OCI-LY3 (cell line): ENCODE measurements around the gene C1orf116.

ENCODE experiments used
- H2AFZ ChIP-seq: fragments of 200-600, 300-600 bp; shearing (Covaris generic); 2 replicates; pipeline ENCODE4 v1.6.0; 2014; ENCODE audit warnings: antibody characterized with exemption, low read depth, low read length
- H3K27ac ChIP-seq: fragments of 200-600, 300-600 bp; sonication (generic); 2 replicates; pipeline ENCODE4 v1.5.1; 2014; ENCODE audit warnings: mild to moderate bottlenecking, low read length, moderate library complexity, mixed read lengths
- H3K27me3 ChIP-seq: fragments of 200-600, 300-600 bp; sonication (generic); 2 replicates; pipeline ENCODE4 v1.6.1; 2014; ENCODE audit warnings: low read depth, low read length, mixed read lengths
- H3K36me3 ChIP-seq: fragments of 200-600, 300-600 bp; sonication (generic); replicated peaks from 2 replicates; pipeline ENCODE3; 2014; ENCODE audit warnings: low read depth, low read length, mixed read lengths
- H3K4me1 ChIP-seq: fragments of 300-600, 200-600 bp; sonication (generic); 2 replicates; pipeline ENCODE4 v1.6.1; 2014; ENCODE audit warnings: low read length, mixed read lengths
- H3K4me2 ChIP-seq: fragments of 200-600, 300-600 bp; sonication (generic); 2 replicates; pipeline ENCODE4 v1.6.1; 2014; ENCODE audit warnings: low read length, mixed read lengths
- H3K4me3 ChIP-seq: fragments of 300-600, 200-600 bp; sonication (generic); 2 replicates; pipeline ENCODE4 v1.5.1; 2014; ENCODE audit warnings: antibody characterized with exemption, mild to moderate bottlenecking, low read length, moderate library complexity
- H3K79me2 ChIP-seq: fragments of 300-600, 200-600 bp; shearing (Covaris generic); 2 replicates; pipeline ENCODE4 v1.6.1; 2014; ENCODE audit warnings: mild to moderate bottlenecking, low read length, mixed read lengths
- H3K9ac ChIP-seq: fragments of 300-600, 200-600 bp; shearing (Covaris generic); 2 replicates; pipeline ENCODE4 v1.6.0; 2014; ENCODE audit warnings: mild to moderate bottlenecking, low read length, moderate library complexity
- H3K9me3 ChIP-seq: fragments of 200-600, 300-600 bp; shearing (Covaris generic); 2 replicates; pipeline ENCODE4 v1.6.1; 2014; ENCODE audit warnings: low read length, mixed read lengths; ENCODE audit not compliant: insufficient read depth
- H4K20me1 ChIP-seq: fragments of 200-600, 300-600 bp; sonication (generic); 2 replicates; pipeline ENCODE4 v1.6.1; 2016; ENCODE audit warnings: low read length, mixed read lengths; ENCODE audit not compliant: insufficient read depth
- EZH2phosphoT487 ChIP-seq: fragments of 200-600 bp; shearing (Covaris generic); IDR thresholded peaks from 2 replicates; pipeline ENCODE4 v1.6.1; 2018; ENCODE audit warnings: antibody characterized with exemption, mixed run types, low read depth
- TF ChIP-seq, protein P1 (sequence below): fragments of 200-600, 300-600 bp; sonication (generic); IDR thresholded peaks from 2 replicates; pipeline ENCODE4 v1.5.1; 2014; ENCODE audit warnings: antibody characterized with exemption, low read length, low read depth

Gene C1orf116

DNA sequence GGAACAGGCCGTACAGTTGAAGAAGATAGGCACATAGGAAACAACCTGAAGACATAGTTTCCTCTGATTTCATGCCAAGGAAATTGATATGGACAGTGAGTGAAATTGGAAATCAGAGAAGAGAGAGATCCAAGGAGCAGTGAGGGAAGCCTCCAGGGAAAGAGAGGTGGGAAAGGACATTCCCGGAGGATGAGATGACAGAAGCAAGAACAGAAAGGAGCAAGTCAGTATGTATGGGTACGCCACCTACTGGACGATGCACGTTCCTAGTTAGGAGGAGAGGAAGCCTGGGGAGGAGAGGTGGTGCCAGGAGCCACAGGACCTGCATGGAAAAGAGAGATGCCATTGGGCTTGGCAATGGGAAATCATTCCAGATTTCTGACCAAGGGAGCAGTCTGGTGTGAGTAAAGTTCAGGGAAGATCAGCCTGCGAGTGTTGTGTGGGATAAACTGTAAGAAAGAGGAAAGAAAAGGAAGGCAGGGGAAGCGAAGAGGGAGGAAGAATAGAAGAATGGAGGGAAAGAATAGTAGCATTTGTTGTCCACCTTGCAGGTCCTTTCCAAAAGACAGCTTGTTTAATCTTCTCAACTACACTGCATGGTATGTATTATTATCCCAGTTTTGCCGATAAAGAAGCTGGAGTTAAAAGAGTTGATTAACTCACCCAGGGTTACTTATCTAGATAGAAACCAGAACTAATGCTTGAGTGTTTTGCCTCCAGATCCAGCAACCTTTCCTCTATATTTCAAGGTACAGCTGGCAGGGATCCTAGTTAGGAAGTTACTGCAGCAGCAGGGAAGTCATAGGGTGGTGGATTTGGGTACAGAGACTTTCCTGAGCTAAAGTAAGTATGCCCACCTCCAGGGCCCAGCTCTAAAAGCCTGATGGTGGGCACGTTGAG lies 27.4 kb downstream of the C1orf116 start:
- peaks cover 33% of the 10 kb centered on the region for H3K27me3 ChIP-seq
- H3K4me3 ChIP-seq = peak overlapping the region; percentile 23; the same call in 1 of the 2 replicates
- H4K20me1 ChIP-seq = no peaks in the 10 kb centered on the region
- no peak overlapping the region for H3K9ac ChIP-seq
- peak overlapping the region; percentile 66; the same call in 1 of the 2 replicates for H2AFZ ChIP-seq
- TF ChIP-seq, protein P1, sequence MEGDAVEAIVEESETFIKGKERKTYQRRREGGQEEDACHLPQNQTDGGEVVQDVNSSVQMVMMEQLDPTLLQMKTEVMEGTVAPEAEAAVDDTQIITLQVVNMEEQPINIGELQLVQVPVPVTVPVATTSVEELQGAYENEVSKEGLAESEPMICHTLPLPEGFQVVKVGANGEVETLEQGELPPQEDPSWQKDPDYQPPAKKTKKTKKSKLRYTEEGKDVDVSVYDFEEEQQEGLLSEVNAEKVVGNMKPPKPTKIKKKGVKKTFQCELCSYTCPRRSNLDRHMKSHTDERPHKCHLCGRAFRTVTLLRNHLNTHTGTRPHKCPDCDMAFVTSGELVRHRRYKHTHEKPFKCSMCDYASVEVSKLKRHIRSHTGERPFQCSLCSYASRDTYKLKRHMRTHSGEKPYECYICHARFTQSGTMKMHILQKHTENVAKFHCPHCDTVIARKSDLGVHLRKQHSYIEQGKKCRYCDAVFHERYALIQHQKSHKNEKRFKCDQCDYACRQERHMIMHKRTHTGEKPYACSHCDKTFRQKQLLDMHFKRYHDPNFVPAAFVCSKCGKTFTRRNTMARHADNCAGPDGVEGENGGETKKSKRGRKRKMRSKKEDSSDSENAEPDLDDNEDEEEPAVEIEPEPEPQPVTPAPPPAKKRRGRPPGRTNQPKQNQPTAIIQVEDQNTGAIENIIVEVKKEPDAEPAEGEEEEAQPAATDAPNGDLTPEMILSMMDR = peak; percentile 94
- TF ChIP-seq EZH2phosphoT487 = no peak
- peak overlapping the region; percentile 56 for H3K4me2 ChIP-seq
- no peaks in the 10 kb centered on the region for H3K79me2 ChIP-seq
- H3K27ac ChIP-seq = no peak overlapping the region
- no peaks in the 10 kb centered on the region for H3K36me3 ChIP-seq
- H3K9me3 ChIP-seq = no peaks in the 10 kb centered on the region
- H3K4me1 ChIP-seq = peaks cover 3% of the 10 kb centered on the region; the same call in 1 of the 2 replicates

- Histone ChIP-seq H3K4me1 (peaks cover 3% of the 10 kb centered on the region; the same call in 1 of the 2 replicates), H3K4me2 (no peak overlapping the region)
Measured at GRCh38 chr1:207003210-207003609, 29.3 kb downstream of the C1orf116 start.

DNA sequence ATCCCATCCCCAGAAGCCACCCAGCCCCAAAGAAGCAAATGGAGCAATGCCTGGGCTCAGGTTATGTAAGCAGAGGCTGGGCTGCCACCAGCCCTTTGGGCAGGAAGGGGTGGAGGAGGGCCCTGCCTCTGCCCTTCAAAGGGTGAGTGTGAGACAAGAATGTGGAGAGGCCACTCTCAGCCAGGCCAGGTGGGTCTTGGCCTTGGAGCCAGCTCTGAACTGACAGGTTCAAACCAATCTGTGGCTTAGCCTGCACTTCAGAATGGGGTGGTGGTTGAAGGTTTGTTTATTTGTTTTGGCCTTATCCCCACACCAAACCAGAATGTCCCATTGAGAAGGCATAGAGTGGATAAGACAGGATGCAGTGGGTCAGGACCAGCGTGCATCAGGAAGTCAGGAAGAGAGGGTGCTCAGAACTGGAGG lies 29.8 kb downstream of the C1orf116 start:
- Histone ChIP-seq H3K27ac (no peak overlapping the region), H4K20me1 (no peaks in the 10 kb centered on the region), H2AFZ (no peak overlapping the region), H3K79me2 (no peaks in the 10 kb centered on the region), H3K4me1 (peaks cover 3% of the 10 kb centered on the region; the same call in 1 of the 2 replicates), H3K9ac (no peak overlapping the region), H3K36me3 (no peaks in the 10 kb centered on the region), H3K4me2 (no peak overlapping the region), H3K27me3 (peaks cover 21% of the 10 kb centered on the region), H3K9me3 (no peaks in the 10 kb centered on the region), H3K4me3 (no peak overlapping the region)
- TF ChIP-seq EZH2phosphoT487 = no peak
- TF ChIP-seq, protein P1 = no peak

More at GRCh38 chr1:207003210-207003609, 29.3 kb downstream of the C1orf116 start:
- Histone ChIP-seq H3K27ac (no peak overlapping the region), H3K79me2 (no peaks in the 10 kb centered on the region), H3K4me3 (no peak overlapping the region), H2AFZ (no peak overlapping the region), H3K9ac (no peak overlapping the region), H3K9me3 (no peaks in the 10 kb centered on the region), H4K20me1 (no peaks in the 10 kb centered on the region), H3K27me3 (peaks cover 21% of the 10 kb centered on the region), H3K36me3 (no peaks in the 10 kb centered on the region)
- no peak for TF ChIP-seq EZH2phosphoT487
- TF ChIP-seq, protein P1 = no peak

GRCh38 chr1:207001492-207002245 lies 30.9 kb downstream of the C1orf116 start:
- Histone ChIP-seq H3K9ac (no peak overlapping the region), H2AFZ (no peak overlapping the region), H3K9me3 (no peaks in the 10 kb centered on the region), H3K79me2 (no peaks in the 10 kb centered on the region), H3K4me1 (peaks cover 3% of the 10 kb centered on the region; the same call in 1 of the 2 replicates), H3K27ac (no peak overlapping the region), H3K36me3 (no peaks in the 10 kb centered on the region), H3K4me3 (no peak overlapping the region), H3K27me3 (peaks cover 17% of the 10 kb centered on the region), H3K4me2 (no peak overlapping the region), H4K20me1 (no peaks in the 10 kb centered on the region)
- TF ChIP-seq, protein P1 = no peak
- no peak for TF ChIP-seq EZH2phosphoT487
